HG03469 (cell line): ENCODE results near the gene ABI2.
"Not testable (repeated sequence)": the region's sequence is repeated elsewhere in the genome, so short reads cannot be mapped to it uniquely, and the experiment has no call there.

Experiments used
- ATAC-seq: cut with Tn5 transposase; IDR thresholded peaks from one replicate; pipeline ENCODE4 v1.9.1; 2021; ENCODE audit warnings: mild to moderate bottlenecking, moderate library complexity, moderate number of reproducible peaks; ENCODE audit not compliant: unreplicated experiment

ABI2 gene

GRCh38 chr2:203352604-203353255 lies 24.5 kb downstream of the ABI2 start:
- ATAC-seq = no peak

GRCh38 chr2:203354966-203355365 lies 26.8 kb downstream of the ABI2 start:
- ATAC-seq = no peak

- ATAC-seq = no peak
Observed at GRCh38 chr2:203359450-203359849, 31.3 kb downstream of the ABI2 start.

- ATAC-seq = no peak
Observed at GRCh38 chr2:203360833-203361430, 32.7 kb downstream of the ABI2 start.

- no peak for ATAC-seq
Observed at GRCh38 chr2:203361495-203361894, 33.3 kb downstream of the ABI2 start.

- no peak for ATAC-seq
Observed at GRCh38 chr2:203361922-203362321, 33.7 kb downstream of the ABI2 start.

GRCh38 chr2:203366639-203367466 lies 38.7 kb downstream of the ABI2 start:
- ATAC-seq = no peak

- not testable (repeated sequence) for ATAC-seq
Observed at GRCh38 chr2:203372706-203373105, 44.5 kb downstream of the ABI2 start.

GRCh38 chr2:203376173-203376572 lies 48.0 kb downstream of the ABI2 start:
- ATAC-seq = no peak

- ATAC-seq = no peak
Observed at GRCh38 chr2:203379156-203379555, 51.0 kb downstream of the ABI2 start.

- ATAC-seq = no peak
Observed at GRCh38 chr2:203383038-203383437, 54.8 kb downstream of the ABI2 start.

GRCh38 chr2:203388153-203388552 lies 60.0 kb downstream of the ABI2 start:
- not testable (repeated sequence) for ATAC-seq

GRCh38 chr2:203394519-203395227 lies 66.5 kb downstream of the ABI2 start:
- ATAC-seq = no peak

- ATAC-seq = no peak
Observed at GRCh38 chr2:203395858-203396257, 67.7 kb downstream of the ABI2 start.

- ATAC-seq = no peak
Observed at GRCh38 chr2:203396667-203397066, 68.5 kb downstream of the ABI2 start.

GRCh38 chr2:203399031-203399430 lies 70.8 kb downstream of the ABI2 start:
- no peak for ATAC-seq

- ATAC-seq = no peak
Observed at GRCh38 chr2:203400805-203401585, 72.8 kb downstream of the ABI2 start.

GRCh38 chr2:203404996-203405395 lies 76.8 kb downstream of the ABI2 start:
- ATAC-seq = no peak

- no peak for ATAC-seq
Observed at GRCh38 chr2:203407496-203407895, 79.3 kb downstream of the ABI2 start.

- no peak for ATAC-seq
Observed at GRCh38 chr2:203412546-203413331, 84.5 kb downstream of the ABI2 start.
